Forelimb muscle (tissue), 1 donor: ENCODE measurements around the gene FHAD1. TPM values are rescaled to one million over a fixed set of nuclear protein-coding genes. Genes with fewer than 3 reads are reported as not detected.

Experiments used
- DNase-seq: peaks from one replicate; pipeline ENCODE4 v3.0.0-alpha.2; 2013; ENCODE audit warnings: low read depth
- polyA plus RNA-seq: library from polyadenylated mRNA; unstranded; fragments of 120-200 nt; gene quantifications from one replicate; pipeline ENCODE4 v1.2.1, GENCODE V29; 2013; ENCODE audit not compliant: insufficient read length

Gene FHAD1
- polyA plus RNA-seq, 1 donor, result 1.9 TPM

DNA sequence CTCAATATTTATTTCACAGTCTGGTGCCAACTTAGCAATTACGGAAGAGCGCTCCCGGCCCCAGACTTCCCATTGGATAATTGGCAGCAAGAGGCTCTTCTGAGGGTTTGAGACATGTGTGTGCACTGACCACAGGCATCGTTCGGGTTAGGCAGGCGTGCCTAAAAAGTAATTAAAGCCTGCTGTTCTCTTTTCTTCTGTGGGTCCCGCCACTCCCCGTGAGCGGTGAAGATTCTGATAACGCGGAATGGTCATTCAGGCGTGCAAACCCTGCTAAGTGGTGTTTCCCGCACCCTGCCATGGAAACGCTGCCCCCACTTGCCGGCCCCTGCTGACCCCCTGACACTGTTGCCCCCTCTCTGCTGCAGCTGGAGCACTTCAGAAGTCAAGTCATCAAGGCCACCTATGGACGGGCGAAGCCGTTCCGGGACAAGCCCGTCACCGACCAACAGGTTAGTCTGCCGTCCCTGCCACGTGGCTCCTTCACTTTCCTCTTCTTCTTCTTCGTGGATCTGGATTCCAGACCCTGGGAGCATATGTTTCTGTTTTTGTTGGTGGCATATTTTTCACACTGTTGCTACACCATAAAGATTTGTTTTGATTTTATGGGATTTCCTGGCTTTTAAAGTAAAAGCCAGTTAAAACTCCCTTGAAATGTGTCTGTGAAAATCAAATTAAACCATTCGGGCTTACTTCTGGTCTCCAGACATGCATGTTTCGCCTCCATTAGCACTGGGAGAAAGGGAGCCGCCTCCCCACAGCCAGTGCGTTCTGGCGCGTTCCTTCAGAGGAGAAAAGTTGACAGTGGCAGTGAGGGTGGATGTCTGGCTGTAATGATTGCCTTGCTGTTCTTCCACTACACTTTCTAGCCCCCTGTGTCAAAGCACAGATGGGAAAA lies 79.9 kb downstream of the FHAD1 start:
- DNase-seq, result no peak

DNA sequence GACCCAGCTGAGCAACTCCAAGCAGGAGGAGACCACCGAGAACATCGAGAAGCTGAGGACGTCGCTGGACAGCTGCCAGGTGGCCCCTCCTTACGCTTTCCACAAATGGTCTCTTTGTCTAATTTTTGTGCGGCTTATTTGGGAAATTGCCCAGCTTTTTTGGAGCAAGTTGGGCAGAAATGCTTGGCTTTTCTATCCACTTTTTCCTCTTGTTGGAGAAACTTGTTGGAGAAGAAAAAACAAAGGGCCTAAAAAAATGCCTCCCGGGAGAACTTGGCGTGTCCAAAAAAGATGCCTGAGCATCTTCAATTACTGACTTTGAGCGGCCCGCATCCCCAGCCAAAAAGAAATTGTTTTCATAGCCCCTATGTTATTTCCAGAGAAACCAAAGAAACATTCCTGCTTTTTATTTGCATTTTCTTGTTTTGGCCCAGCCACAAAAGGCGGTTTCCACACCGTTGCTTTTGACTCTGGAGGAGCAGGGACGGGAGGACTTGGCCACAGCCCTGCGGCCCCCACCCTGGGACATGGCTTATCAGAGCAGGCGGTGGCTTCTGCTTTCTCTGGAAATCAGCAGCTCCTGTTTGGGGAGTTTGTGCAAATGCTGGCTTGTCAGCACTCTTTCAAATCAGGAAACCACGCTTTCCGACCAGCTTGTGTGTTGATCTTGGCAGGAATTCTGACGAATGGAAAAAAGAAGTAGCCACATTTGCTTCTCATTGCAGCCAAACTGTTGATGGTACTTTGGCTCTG lies 81.5 kb downstream of the FHAD1 start:
- peak; percentile 70 for DNase-seq

GRCh38 chr1:15329104-15329820 lies 82.2 kb downstream of the FHAD1 start:
- no peak for DNase-seq

- DNase-seq, result no peak
Observed at GRCh38 chr1:15330028-15330427, 83.0 kb downstream of the FHAD1 start.

DNA sequence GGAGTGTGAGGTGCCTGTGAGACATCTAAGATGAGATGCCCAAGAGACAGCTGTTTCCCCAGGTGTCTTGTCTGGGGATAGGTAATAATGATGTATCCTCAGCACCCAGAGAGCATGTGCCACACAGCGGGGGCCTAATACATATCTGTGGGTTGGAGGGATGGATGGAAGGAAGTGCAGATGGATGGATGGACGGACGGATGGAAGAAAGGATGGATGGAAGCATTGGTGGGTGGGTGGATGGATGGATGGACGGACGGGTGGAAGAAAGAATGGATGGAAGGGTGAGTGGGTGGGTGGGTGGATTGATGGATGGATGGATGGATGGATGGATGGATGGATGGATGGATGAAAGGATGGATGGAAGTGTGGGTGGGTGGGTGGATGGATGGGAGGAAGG lies 84.2 kb downstream of the FHAD1 start:
- no peak for DNase-seq

GRCh38 chr1:15331734-15332133 lies 84.7 kb downstream of the FHAD1 start:
- DNase-seq, result no peak

DNA sequence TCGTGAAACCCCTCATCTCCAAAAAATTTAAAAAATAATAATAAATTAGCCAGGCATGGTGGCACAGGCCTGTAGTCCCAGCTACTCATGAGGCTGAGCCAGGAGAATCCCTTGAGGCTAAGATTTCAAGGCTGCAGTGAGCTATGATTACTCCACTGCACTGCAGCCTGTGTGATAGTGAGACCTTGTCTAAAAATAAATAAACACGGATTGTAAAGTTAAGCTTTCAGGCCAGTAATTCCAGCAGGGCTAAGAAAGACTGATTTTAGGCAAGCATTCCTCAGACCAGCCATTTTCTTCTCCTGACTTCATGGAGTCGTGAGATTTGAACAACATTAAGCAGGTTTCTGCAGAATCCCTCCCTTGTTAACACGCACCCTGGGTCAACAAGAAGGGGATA lies 85.5 kb downstream of the FHAD1 start:
- DNase-seq, result no peak

DNA sequence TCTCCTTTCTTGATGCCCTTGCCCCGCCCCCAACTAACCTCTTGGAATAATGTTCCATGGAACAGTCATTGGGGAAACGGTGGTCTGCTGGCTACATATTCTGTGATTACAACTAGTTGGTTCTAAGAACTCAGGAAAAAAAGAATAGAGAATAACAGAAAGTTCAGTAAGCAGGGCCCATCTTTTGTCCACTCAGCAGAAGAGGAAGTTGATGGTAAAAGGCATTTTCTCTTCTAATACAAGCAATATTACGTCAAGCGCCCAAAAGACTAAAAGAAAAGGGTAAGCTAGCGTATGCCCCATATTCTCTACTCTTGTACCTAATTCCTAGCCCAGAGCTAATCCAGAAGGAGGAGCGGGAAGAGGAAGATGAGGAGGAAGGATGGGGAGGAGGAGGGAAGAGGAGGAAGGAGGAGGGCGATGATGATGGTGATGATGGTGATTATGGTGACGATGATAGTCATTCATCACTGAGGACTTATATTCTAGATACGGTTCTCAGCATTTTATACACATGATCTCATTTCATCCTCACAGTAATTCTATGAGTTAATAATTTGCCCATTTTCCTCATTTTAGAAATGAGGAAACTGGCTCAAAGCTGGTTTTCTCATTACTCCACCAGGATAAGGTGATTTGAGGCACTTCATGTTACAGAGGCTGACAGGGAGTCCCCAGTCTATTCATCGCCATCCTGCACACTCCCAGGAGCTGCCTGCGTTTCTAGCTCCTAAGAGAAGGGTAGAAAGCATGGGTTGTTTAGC lies 86.1 kb downstream of the FHAD1 start:
- DNase-seq, result no peak

GRCh38 chr1:15334995-15335394 lies 88.0 kb downstream of the FHAD1 start:
- no peak for DNase-seq

- no peak for DNase-seq
Observed at GRCh38 chr1:15336866-15337265, 89.8 kb downstream of the FHAD1 start.

GRCh38 chr1:15337656-15338402 lies 90.8 kb downstream of the FHAD1 start:
- DNase-seq, result no peak

DNA sequence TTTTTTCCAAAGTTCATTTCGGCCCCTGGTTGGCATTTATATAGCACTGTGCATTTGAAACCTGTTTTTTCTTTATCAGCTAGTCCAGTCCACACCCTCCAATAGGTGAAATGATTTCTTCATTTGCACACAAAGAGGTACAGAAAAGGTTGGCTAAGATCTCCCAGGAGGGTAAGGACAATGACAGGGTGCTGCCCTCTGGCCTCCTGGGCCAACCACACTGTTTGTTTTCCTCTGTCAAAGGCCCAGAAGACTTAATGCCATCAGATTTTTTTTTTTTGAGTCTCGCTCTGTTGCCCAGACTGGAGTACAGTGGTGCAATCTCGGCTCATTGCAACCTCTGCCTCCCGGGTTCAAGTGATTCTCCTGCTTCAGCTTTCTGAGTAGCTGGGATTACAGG lies 92.5 kb downstream of the FHAD1 start:
- no peak for DNase-seq

DNA sequence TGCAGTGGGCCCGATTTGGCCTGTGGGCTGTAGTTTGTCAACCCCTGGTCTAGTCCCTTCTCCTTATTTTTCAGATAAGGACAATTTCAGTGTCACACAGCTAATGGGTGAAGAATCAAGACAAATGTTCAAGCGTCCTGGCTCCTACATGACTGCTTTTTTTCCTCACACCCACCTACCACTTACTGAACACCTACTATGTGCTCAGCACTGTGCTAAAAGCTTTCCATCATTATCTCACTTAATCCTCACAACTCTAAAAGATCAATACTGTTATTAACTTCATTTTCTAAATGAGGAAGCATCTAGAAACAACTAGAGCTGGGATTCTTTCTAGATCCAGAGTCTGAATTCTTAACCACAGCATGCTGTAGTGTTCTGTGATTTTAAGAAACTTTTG lies 94.2 kb downstream of the FHAD1 start:
- DNase-seq, result no peak

- no peak for DNase-seq
Observed at GRCh38 chr1:15341634-15342407, 94.8 kb downstream of the FHAD1 start.

DNA sequence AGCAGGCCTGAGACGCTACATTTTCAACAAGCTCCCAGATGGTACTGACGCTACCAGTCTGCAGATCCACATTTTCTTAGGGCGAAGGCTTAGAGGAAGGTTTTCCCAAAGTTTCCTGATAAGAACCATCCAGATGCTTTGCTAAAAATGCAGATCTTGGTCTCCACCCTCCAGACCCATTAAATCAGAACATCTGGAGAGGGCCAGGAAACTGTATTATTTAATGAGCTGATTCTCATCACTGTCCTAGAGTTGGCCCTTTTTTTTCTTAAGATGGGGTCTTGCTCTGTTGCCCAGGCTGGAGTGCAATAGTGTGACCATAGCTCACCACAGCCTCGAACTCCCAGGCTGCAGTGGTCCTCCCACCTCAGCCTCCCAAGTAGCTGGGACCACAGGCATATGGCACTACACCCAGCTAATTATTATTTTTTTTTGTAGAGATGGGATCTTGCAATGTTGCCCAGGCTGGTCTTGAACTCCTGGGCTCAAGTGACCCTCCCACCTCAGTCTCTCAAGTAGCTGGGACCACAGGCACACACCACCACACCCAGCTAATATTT lies 95.5 kb downstream of the FHAD1 start:
- DNase-seq, result no peak

DNA sequence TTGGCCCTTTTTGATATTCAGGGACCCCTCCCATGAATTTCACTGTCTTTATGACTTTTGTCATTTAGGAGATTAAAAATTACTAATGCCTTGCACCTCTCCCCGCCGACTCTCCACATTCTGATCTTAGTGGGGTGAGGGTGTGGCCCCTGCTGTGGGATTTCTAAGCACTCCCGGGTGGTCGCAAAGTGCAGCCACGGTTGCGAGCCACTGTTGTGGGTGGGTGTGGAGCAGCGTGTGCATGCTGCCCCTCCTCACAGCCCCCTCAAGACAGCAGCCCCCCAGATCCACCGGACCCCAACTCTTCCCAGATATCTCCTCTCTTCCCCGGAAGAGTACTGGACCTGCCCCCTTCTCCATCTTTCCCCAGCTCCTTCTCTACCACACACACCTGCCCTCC lies 96.1 kb downstream of the FHAD1 start:
- DNase-seq, result no peak

GRCh38 chr1:15343729-15344128 lies 96.7 kb downstream of the FHAD1 start:
- DNase-seq, result no peak

DNA sequence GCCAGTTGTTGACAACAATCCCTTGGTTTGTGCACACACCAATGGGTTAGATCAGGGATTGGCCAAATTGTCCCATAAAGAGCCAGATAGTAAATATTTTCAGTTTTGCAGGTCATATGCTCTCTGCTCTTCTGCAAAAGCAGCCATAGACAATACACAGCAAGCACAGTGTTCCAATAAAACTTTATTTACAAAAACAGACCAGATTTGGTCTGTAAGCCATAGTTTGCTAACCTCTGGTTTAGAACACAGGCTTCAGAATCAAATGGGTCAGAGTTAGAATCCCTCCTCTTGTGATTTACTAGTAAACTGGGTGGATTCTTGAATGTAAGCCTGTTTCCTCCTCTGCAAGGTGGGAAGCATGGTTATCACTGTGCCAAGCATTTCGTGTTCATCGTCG lies 97.4 kb downstream of the FHAD1 start:
- no peak for DNase-seq

DNA sequence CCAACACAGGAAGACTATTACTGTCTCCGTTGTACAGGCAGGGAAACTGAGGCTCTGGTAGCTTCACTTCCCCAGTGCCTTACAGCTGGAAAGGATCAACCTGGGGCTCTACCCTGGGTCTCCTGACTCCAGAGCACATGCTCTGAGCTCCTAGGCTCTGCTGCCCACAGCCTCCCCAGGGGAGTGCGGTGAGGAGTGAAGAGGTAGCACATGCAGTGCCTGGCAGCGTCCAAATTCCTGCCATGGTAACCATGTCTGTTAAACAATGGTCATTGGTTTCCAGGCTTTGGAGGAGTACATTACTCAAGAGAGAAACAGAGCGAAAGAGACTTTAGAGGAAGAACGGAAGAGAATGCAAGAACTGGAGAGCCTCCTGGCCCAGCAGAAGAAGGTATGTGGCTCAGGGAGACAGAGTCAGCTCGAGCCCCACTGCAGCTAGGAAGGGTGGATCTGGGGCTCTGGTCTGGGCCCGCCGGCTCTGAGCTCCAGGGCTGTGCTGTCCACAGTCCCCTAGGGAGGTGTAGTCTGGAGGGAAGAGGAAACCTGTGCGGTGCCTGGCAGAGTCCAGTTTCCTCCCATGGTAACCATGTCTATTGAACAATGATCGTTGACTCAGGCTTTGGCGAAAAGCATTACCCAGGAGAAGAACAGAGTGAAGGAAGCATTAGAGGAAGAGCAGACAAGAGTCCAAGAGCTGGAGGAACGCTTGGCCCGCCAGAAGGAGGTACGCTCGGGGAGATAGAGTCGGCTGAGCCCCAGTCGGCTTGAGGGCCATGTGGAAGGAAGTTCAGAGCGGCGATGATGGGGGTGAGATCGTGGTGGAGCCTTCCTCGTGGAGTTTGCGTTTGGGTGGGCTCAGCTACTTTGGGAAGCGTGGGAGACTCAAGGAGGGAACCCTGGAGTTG lies 98.0 kb downstream of the FHAD1 start:
- no peak for DNase-seq
